HL-60 (cell line): ENCODE measurements around the gene SPRYD3.

Source experiments
- DNase-seq, 2 experiments: peaks; one replicate each; pipeline ENCODE4 v3.0.0-alpha.2; 2010 to 2020; ENCODE audit warnings: low read depth in 1 of 2, low spot score in 1 of 2
- H3K27ac ChIP-seq: fragments of 250-450 bp; sonication (Bioruptor Pico); replicated peaks from 2 replicates; pipeline ENCODE4 v1.5.1; 2020; ENCODE audit warnings: mild to moderate bottlenecking, moderate library complexity
- H3K27me3 ChIP-seq: fragments of 250-450 bp; sonication (Bioruptor Pico); 2 replicates; pipeline ENCODE4 v1.5.1; 2021; ENCODE audit warnings: mild to moderate bottlenecking, moderate library complexity; ENCODE audit not compliant: insufficient read depth, poor library complexity, severe bottlenecking
- H3K4me3 ChIP-seq: replicated peaks from 2 replicates; pipeline ENCODE4 v1.5.1; 2011; ENCODE audit warnings: mild to moderate bottlenecking, control low read depth, low read length; ENCODE audit not compliant: insufficient read depth
- CTCF ChIP-seq: IDR thresholded peaks from one replicate; pipeline ENCODE4 v1.5.1; 2011; ENCODE audit warnings: low read length, control low read depth, inconsistent platforms; ENCODE audit not compliant: insufficient read depth
- GABPA ChIP-seq: IDR thresholded peaks from 2 replicates; pipeline ENCODE4 v1.6.1; 2012; ENCODE audit warnings: low read depth
- POLR2AphosphoS5 ChIP-seq: IDR thresholded peaks from 2 replicates; pipeline ENCODE4 v1.6.1; 2012; ENCODE audit warnings: low read depth
- REST ChIP-seq: IDR thresholded peaks from 2 replicates; pipeline ENCODE4 v1.6.1; 2012; ENCODE audit warnings: low read depth; ENCODE audit not compliant: insufficient replicate concordance
- SPI1 ChIP-seq: IDR thresholded peaks from 2 replicates; pipeline ENCODE4 v1.6.1; 2012; ENCODE audit warnings: low read depth, mild to moderate bottlenecking, borderline replicate concordance

Gene SPRYD3

GRCh38 chr12:53044896-53045695, 34.1 kb downstream of the SPRYD3 start:
- Histone ChIP-seq H3K27ac (no peak overlapping the region), H3K27me3 (no peaks in the 10 kb centered on the region), H3K4me3 (no peak overlapping the region)
- no peak for TF ChIP-seq GABPA
- no peak for TF ChIP-seq CTCF
- TF ChIP-seq POLR2AphosphoS5 = no peak
- TF ChIP-seq REST = no peak
- no peak for TF ChIP-seq SPI1
- no peak for DNase-seq

- H3K27ac ChIP-seq = no peak overlapping the region
- H3K4me3 ChIP-seq = no peak overlapping the region
These were observed 35.1 kb downstream of the SPRYD3 start for GRCh38 chr12:53044052-53044581.

More at GRCh38 chr12:53044052-53044581, 35.1 kb downstream of the SPRYD3 start:
- DNase-seq = no peak
- no peaks in the 10 kb centered on the region for H3K27me3 ChIP-seq
- TF ChIP-seq CTCF (no peak), REST (no peak), POLR2AphosphoS5 (no peak), SPI1 (no peak), GABPA (no peak)
